Activated effector memory CD4-positive, alpha-beta T cell treated with anti-CD3 and anti-CD28 coated beads, Interleukin-2, amount 50 U/mL, for 16 hours (primary cell): ENCODE results near the gene KATNB1.
"Not testable (repeated sequence)": the region's sequence is repeated elsewhere in the genome, so short reads cannot be mapped to it uniquely, and the experiment has no call there.

ENCODE experiments used
- DNase-seq: peaks from one replicate; pipeline ENCODE4 v3.0.0-alpha.2; 2020

KATNB1 gene

DNA sequence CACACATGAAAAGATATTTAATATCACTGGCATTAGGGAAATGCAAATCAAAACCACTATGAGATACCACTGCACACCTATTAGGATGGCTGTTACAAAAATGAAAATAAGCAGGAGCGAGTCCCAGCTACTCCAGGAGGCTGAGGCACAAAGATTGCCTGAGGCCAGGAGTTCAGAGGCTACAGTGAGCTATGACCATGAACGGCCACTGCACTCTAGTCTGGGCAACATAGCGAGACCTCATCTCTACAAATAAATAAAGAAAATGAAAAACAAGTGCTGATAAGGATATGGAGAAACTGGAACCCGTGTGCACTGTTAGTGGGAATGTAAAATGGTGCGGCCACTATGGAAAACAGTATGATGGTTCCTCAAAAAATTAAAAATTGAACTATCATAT lies 43.1 kb downstream of the KATNB1 start:
- DNase-seq, result no peak

DNA sequence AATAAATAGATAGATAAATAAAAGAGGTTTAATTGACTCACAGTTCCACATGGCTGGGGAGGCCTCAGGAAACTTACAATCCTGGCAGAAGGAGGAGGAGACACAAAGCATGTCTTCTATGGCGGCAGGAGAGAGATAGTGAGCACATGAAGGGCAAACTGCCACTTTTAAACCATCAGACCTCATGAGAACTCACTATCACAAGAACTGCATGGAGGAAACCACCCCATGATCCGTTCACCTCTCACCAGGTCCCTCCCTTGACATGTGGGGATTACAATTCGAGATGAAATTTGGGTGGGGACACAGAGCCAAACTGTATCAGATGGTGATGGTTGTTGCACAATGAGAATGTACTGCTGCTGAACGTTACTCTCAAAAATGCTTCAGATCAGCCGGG lies 44.3 kb downstream of the KATNB1 start:
- DNase-seq, result not testable (repeated sequence)

DNA sequence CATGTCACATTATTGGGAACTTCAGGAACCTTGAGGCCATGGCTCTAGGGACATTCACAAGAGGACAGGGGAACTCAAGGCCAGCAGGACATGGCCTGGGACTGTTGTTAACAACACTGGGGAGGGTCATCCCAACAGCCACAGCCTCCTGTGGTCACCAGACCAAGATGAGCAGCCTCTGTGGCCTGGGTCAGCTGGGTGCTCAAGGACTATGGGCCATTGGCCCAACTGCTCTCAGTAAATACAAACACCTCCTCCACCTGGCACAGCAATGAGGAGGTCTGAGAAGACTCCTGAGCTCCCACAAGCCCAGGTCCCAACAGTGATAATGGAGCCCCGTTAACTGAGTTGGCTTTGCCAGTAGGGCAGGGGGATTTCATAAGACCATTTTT lies 45.8 kb downstream of the KATNB1 start:
- no peak for DNase-seq

DNA sequence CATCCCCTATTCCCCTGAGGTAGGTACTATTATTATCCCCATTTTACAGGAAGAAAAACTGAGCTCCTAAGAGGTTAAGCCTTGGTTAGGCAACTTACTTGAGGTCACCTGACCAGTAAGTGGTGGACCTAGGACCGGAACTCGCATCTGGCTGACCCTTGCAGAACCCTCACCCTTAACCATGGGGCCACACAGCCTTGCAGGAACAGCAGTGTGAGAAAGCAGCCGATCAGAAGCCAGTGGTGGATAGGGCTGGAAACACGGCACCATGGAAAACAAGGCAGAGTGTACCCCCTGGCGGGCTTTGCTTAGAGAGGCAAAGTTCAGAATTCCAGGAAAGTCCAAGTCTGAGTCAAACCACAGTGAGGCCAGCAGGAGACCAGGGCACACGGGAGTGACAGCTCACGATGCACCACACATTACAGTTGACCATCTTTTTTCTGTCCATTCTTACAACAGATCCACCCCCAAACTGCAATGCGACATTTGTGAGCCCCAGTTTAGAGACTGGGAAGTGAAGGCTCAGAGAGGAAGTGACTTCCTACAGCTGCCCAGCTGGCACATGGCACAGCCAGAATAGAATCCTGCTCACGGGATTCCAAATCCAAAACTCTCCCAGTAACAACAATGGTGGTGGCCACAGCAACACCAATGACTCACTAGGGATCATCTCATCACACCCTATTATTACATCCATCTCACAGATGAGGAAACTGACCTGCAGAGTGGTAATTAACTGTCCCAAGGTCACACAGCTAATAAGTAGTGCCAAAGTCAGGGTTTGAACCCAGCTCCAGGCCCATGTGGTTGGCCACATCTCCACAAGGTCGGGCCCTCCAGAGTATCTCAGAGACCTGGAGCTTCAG lies 46.4 kb downstream of the KATNB1 start:
- no peak for DNase-seq

DNA sequence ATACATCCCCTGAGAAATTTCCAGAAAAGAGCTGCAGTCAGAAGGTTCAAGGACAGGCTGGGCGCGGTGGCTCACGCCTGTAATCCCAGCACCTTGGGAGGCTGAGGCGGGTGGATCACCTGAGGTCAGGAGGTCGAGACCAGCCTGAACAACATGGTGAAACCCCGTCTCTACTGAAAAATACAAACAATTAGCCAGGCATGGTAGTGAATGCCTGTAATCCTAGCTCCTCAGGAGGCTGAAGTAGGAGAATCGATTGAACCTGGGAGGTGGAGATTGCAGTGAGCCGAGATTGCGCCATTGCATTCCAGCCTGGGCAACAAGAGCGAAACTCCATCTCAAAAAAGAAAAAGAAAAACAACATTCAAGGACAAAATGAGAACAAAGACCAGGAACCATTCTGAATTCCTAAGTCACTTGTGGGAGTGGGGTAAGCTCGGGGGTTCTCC lies 47.1 kb downstream of the KATNB1 start:
- DNase-seq, result not testable (repeated sequence)

DNA sequence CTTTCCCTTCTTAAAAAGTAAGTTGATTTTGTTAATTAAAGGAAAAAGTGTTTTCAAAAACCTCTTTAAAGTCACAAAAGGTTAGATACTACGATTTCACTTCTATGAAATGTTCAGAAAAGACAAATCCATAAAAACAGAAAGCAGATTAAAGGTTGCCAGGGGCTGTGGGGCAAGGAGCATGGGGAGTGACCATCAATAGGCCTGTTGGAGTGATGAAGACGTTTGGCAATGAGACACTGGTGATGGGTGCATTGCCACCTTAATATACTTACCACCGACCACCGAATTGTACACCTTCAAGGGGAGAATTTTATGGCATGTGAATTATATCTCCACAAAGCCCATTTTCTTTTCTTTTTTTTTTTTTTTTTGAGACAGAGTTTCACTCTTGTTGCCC lies 47.5 kb downstream of the KATNB1 start:
- DNase-seq, result no peak

DNA sequence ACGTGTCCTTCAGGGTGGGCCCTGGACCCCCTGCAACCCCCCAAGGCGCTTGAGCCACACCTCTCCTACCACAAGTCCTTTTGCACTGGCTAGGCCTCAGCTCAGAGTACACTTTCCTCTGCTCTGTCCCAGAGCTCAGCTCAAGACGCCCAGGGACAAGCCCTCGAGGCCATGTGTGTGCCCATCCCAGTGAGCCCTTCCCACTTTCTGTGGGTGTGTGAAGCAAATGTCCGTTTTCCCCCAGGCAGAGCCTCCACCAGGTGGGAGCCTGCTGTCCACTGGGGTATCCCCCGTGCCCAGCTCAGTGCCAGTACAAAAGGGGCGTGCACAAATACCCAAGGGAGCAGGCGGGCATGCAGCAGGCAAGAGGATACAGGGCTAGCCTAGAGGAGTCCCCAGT lies 48.3 kb downstream of the KATNB1 start:
- DNase-seq, result no peak

DNA sequence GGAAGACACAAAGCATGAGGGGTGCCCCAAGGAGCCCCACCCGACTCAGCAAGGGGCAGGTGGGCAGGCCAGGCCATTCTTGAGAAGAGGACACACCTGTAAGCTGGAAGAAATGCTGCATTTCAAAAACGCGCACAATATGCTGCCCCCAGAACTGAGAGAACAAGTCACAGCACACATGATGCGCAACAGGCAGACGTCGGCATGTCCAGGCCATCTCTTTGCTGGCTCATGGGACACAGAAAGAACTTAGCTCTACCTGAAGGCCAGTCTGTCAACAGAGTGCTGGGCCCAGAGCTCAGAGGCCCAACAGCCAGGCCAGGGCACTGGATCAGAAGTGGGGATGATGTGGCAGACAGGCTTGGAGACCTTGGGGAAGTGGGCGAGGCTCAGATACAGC lies 48.8 kb downstream of the KATNB1 start:
- DNase-seq, result no peak

DNA sequence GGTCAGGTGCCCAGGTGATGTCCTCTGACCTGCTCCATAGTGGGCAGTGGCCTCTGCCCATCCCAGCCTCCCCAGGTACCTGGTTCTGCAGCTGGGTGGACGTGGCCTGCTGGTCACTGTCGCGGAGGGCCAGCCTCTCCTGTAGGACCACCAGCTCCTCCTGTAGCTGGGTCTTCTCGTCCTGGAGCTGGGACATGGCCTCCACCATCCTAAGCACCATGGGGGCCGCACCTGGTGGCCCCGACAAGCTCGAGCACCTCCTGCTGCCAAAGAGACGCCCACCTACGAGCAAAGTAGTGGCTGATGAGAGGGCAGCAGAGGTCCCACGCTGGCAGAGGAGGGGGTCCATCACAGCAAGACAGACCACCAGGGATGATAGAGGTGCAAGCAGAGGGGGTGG lies 49.8 kb downstream of the KATNB1 start:
- DNase-seq, result no peak

DNA sequence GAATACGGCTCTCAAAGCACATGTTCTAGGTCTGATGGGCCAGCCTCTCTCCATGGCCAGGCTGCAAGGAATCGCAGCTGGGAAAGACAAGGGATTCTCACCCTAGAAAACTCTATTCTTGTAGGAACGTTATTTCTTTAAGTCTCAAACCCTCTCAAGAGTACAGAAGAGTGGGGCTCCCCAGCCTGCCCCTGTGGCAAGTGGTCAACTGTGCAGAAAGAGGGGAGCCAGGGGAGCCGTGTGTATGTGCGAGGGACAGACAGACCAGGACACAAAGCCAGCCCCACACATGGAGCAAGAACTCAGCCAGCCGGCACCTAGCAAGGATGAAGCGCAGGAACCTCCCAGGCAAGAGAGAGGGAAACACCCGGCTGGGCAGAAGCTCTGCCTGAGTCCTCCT lies 50.4 kb downstream of the KATNB1 start:
- DNase-seq, result no peak

DNA sequence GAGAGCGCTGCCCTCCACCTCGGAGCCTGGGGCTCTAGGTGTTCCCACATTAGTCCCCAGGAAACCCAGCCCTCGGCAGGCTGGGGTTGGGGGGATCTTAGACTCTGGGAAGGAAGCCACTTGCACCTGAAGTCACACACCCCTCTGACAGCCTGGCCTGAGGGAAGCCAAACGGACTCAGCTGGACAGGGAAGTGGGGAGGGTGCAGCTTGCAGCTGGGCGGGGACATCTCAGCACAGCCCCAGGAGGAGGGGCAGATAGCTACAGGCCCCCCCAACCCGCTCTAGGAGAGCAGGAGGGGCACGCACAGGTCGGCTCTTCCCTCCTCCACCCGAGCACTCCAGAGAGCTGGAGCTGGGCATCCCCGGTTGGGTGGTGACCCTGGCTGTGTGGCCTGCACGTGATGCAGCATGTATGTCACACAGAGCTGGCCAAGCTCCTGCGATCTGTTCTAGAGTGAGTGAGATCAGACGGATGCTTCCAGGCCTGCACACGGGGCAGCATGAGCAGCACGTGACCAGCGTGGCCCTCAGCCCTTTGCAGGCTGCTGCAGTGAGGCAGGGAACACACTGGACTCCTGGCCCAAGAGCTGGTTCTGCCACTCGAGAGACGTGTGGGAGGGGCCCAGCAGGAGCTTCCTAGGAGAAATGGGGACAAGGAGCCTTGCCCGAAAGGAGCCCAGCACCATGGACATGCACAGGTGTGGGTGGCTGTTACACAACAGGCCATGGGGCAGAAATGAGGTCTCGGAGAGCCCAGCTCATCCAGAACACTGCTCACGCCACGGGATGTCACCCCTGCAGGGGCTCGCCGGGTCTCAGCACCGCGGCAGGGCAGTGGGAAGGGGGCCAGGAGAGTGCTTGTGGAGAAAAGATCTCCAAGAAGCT lies 51.3 kb downstream of the KATNB1 start:
- no peak for DNase-seq

DNA sequence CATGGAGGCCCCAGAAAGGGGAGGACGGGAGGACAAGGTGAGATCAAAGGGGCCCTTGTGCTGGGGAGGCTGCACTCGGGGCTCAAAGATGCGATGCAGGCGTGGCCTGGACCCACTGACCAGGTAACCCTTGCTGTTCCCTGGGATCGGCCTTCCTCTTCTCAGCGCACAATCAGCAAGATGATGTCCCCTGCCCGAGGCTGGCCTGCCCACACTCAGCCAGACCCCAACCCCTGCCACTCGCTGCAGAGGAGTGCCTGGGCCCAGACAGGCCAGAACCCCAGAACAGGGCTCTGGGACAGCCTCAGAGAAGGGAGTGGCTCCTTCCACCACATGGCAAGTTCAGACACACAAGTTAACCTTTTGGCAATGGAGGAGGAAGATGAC lies 51.9 kb downstream of the KATNB1 start:
- no peak for DNase-seq

DNA sequence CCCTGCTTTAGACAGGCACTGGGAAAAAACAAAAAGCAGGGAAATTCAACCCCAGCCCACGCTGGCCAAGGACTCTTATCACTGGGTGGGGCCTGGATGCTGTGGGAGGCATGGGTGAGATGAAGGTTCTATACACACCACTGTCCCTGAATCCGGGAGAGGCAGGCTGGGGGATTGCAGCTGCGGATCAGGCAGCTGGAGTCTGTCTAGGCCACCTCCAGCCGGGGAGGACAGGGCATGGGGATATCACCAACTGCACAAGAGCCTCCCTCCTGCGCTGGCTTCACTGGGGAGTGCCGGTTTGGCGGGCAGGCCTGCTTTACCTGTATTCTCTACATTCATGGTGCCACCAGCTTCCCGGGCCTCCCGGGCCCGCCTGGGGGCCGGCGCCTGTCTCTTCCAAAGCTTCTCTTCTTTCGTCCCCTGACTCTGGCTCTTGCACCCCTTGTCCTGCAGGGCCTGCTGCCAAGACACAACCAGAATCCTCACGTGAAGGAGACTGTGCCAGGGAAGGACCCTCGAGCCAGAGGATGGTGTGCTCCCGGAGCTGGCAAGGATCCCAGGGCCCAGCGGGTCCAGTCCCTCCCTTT lies 52.8 kb downstream of the KATNB1 start:
- no peak for DNase-seq

DNA sequence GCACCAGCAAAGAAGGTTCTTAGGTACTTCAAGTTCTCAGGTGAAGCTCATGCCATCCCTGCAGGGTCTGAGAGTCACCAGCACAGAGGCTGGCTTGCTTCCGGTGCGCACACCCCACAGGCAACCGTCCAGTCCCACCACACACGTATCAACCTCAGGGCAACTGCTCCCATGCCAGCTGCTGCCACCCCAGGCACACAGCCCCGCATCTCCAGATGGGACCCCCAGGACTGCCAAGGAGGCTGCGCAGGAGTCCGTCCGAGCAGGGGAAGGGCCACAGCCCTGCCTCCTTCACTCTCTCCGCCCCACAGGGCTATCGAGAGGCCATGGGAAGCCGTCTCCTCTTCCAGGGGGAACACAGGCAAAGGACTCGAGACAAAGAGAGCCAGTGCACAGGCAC lies 53.4 kb downstream of the KATNB1 start:
- no peak for DNase-seq

DNA sequence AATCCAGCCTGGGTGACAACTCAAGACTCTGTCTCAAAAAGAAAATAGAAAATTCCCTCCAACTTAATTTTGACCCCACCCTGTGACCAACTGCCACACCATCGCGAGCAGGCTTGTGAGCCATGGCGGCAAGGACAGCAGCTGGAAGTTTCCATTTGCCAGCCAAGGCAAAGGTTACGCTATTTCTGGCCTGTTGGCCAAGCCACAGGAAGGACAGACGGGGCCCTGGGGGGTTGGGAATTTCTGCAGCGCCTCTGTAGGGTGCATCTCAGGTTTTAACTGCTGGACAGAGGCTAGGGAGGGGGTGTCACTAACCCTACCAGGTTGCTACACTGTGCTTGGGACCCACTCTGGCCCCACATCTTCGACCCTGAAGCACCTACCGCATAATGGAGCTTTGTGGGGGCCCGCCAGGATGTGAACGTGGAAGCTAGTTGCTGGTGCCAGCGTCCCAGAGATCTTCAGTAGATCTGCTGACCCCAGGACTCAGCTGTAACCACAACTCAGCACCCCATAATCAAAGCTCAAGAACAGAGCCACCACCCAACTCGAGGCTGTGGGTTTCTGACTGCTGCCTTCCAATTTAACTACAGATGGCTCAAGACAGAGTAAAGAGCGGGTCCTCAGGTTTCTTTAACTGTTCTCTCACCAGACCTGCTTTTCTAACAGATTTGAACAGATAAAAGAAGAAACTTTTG lies 55.8 kb downstream of the KATNB1 start:
- no peak for DNase-seq

DNA sequence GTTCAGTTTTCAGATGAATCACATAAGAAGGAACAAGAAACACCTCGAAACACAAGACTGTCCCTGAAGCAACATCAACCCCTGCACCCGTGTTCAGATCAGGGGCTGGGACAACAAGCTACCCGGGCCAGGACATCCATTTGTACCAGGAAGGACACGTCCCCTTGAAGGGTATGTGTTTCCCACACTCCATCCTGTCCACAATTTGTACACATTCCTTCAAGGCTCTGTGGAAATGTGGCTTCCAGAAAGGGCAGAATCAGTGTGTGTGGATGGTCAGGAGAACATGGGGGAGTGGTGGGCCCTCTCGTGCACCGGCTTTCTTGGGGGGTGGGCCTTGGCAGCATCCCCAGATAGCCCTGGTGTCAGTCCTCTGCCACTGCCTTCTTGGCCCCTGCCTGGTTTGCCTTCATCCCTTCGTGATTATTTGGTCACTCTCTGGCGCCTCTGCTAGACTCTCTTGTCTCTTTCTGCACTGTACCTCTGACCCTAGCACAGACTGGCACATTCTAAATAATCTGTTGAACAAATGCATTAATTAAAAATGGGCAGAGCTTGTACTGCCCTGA lies 56.4 kb downstream of the KATNB1 start:
- DNase-seq, result no peak

DNA sequence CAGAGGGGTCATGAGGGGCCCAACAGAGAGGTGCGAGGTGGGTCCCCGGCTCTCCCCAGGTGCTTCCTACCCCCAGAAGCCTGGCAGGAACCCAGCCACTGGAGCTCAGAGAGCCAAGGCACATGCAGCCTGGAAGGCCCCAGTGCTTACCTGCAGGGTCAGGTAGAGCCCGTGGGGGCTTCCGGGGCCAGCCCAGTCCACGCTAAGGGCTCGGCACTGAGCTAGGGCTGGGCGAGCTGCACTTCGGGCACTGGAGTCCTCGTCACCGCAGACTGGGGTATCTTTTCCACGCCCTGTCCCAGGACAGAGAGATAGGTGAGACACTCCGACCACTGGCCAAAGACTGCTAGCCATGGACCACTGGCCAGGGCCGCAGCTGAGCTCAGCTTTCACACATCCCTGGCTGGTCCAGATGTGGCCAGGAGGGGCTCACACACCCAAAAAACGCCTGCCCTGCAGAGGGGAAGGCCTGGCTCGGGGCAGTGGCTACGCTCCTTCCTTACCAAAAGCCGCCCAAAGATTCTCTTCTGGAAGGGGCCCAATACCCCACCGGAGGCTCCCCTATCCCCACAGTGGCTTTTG lies 59.4 kb downstream of the KATNB1 start:
- no peak for DNase-seq

DNA sequence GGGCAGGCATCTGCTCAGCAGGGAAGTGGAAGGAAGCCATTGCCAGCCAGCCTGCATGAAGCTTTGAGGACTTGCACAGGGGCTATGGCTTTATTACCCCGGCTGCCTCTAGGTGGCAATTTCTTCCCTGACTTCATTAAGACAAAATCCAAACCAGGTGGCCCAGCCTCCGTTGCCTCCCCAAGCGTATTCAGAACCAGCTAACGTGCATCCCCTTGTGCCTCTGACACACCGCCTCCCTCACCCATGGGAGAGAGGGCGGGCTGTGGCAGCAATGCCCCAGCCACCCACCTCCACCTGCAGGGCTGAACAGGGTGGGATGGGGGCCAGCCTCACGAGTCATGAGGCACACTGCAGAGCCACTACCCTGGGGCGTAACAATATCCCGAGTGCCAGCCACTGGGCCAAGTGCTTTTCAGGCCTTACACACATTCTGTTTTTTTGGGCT lies 59.9 kb downstream of the KATNB1 start:
- peak; percentile 68 for DNase-seq

DNA sequence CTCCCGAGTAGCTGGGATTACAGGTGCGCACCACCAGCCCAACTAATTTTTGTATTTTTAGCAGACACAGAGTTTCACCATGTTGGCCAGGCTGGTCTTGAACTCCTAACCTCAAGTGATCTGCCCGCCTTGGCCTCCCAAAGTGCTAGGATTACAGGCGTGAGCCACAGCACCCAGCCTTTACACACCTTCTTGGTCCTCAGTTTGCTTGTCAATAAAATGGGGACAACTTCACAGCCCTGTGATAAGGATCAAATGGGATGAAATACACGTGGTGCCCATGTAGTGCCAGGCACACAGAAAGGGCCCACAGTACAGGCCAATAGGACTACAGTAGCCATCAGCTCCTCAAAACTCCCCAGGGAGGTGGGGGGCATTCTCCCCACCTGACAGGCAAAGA lies 60.4 kb downstream of the KATNB1 start:
- not testable (repeated sequence) for DNase-seq

DNA sequence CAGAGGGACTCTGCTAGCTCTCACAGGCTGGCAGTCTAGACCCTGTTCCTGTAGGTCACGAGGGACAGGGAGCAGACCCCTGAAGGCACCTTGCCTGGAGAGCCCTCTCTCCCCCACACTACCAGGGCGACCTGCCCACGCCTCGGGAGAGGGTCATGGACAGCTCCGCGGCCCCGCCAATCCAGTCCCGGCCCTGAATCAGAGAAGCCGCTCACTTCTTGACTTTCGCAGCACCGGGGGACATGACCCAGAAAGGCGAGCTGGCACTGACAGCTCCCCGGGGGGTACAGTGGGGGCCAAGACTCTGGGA lies 61.6 kb downstream of the KATNB1 start:
- DNase-seq, result no peak

DNA sequence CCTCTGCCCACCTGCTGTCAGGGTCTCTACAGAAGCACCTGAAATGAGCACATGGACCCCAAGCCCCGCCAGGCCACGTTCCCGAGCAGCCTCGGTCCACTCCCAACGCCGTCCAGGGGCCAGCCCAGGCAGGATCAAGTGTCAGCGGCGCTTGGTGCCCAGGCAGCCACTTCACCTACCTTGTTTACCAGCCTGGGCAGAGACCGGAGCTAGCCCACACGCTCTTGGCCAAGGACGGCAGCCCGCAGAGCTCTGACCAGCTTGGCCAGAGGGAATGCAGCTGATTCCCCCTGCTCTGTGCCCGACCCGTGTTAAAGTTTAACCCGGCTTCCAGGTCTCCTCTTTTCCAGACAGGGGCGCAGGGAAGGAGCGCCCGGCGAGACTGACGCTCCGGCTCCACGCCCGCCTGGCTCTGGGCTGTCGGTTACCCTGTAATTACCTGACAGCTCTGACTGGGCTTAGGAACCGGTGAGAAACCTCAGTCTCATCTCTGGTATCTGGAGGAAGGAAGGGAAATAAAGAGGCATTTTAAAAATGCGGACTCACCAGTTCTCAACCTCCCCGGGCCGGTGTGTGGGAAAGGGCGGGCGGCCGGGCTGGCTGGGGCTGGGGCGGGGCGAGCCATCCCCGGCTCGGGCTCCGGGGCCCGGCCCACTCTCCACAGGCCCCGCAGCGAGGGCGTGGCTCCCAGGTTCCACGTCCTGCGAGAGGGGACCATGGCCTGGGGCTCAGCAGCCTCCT lies 62.1 kb downstream of the KATNB1 start:
- DNase-seq, result no peak
